Fibroblast of skin of left biceps (primary cell): ENCODE data around the gene HSD11B1.
"Not testable (repeated sequence)": the region's sequence is repeated elsewhere in the genome, so short reads cannot be mapped to it uniquely, and the experiment has no call there.

Experiments
- DNase-seq, 2 experiments: peaks; one replicate each; pipeline ENCODE4 v3.0.0-alpha.2; 2013; ENCODE audit warnings: low read depth in 2 of 2

Gene HSD11B1

GRCh38 chr1:209691237-209691636, 13.4 kb upstream of the HSD11B1 start:
- DNase-seq, result no peak

- no peak for DNase-seq
Observed at GRCh38 chr1:209692296-209692695, 12.3 kb upstream of the HSD11B1 start.

GRCh38 chr1:209692745-209693504, 11.7 kb upstream of the HSD11B1 start:
- DNase-seq, result peak; percentile 41 to 49

DNA sequence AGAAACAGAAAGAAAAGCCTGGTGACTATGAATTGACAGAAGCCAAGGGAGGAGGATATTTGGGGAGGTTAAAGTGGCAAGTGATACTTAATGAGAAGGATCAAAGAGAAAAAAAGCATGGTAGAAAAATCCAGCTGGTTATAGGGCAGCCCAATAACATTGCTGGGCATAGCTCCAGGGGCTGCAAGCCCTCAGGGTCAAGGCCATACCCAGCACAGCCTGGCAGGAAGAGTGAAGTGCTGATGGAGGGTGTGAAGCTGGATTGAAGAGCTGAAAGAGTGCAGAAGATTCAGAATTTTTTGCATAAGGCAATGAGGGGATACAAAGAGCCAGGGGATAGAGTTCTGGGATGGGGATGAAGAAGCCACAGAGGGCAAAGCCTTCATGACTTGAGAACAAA, 8.0 kb upstream of the HSD11B1 start:
- DNase-seq, result no peak

DNA sequence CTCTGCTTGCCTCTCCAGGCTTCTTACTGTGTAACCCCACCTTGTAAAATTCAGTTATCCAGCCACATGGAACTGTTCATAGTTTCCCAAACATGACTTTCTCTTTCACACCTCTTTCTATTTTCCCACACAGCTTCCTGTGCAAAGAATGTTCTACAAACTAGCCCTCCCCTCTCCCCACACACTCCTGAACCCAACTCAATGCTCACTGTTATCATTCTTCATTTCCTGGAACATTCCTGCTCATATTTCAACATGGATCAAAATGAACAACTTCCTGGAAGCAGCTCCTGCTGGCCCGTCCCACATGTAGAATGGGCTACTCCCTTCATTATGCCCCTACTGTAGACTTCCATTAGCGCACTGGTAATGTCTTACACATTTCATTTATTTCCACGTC, 7.5 kb upstream of the HSD11B1 start:
- DNase-seq, result no peak

DNA sequence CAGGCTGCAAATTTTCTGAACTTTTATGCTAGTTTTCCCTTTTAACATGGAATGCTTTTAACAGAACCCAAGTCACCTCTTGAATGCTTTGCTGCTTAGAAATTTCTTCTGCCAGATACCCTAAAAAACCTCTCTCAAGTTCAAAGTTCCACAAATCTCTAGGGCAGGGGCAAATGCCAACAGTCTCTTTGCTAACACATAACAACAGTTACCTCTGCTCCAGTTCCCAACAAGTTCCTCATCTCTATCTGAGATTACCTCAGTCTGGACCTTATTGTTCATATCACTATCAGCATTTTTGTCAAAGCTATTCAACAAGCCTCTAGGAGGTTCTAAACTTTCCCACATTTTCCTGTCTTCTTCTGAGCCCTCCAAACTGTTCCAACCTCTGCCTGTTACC, 4.0 kb upstream of the HSD11B1 start:
- not testable (repeated sequence) for DNase-seq

- DNase-seq, result no peak
Observed at GRCh38 chr1:209702832-209703231, 1.8 kb upstream of the HSD11B1 start.

- DNase-seq, result no peak
Observed at GRCh38 chr1:209703834-209704504, 677 bp upstream of the HSD11B1 start.

- DNase-seq, result no peak
Observed at GRCh38 chr1:209705033-209705598, 470 bp downstream of the HSD11B1 start.

- DNase-seq, result no peak
Observed at GRCh38 chr1:209706622-209707021, 2.0 kb downstream of the HSD11B1 start.

DNA sequence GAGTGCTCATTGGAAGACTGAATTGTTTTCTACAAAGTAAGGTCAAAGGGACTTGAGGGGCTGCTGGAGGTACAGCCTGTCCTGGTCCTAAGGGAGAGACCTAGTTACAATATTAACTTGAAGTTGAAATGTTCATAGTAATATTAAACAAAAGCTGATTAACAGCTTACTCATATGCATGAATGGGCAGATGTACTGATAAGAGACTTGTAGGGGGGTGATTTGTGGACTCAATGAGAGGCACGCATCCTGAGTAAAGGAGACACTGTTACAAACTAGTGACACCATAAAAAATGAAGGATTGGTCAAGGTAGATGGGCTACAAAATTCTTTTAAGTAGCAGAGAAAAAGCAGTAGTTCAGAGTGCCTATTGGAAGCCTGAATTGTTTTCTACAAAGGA, 2.7 kb downstream of the HSD11B1 start:
- no peak for DNase-seq

GRCh38 chr1:209708297-209708696, 3.7 kb downstream of the HSD11B1 start:
- DNase-seq, result no peak

DNA sequence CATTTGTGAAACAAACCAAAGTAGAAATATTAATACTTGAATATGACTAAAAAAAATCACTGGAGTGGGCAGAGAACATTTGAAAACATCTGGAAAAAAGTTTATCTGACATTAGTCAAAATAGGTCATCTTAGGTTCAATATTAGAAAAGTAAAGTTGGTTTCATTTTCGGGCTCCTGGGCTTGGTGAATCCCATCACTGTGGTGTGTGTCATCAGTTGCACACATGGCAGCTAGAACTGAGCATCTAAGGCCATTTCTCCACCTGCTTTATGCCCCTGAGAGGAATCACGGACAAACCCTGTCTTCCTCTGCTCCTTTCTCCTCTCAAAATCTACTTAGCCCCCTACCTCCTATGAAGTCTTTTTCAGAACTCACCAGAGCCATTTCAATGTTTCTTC, 5.4 kb downstream of the HSD11B1 start:
- no peak for DNase-seq

- DNase-seq, result no peak
Observed at GRCh38 chr1:209710847-209711246, 6.2 kb downstream of the HSD11B1 start.

DNA sequence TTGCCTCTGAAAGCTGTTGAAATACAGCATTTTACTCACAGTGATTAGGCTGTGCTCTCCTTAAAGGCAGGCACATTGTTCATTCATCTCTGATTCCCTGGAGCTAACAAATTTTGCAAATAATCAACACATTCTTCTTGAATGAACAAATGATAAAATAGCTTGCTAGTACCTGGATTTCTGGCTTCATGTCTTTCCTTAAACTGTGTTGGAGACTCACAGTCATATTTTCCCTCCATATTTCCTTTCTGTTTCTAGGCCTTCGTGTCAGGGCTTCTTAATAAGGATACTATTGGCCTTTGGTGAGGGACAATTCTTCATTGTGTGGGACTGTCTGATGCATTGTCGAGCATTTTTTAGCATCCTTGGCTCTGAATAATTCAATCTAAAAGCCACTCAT, 9.7 kb downstream of the HSD11B1 start:
- no peak for DNase-seq

DNA sequence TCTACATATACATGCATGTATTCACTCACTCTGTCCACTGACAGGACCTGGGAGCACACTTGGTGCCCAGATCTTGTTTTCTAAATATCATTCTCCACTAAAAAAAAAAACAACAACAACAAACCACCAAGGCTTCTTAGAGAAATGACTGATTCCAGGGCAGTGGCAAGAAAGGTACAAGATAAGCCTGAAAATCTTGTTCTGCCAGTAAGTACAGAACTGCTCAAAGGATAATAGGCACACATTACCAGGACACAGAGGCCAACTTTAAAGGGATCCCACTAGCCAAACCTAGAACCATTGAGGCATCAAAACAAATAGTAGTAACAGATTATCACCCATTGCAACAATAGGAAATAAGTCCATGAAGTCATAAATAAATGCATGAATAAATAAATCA, 10.7 kb downstream of the HSD11B1 start:
- no peak for DNase-seq

GRCh38 chr1:209717818-209718217, 13.2 kb downstream of the HSD11B1 start:
- no peak for DNase-seq

DNA sequence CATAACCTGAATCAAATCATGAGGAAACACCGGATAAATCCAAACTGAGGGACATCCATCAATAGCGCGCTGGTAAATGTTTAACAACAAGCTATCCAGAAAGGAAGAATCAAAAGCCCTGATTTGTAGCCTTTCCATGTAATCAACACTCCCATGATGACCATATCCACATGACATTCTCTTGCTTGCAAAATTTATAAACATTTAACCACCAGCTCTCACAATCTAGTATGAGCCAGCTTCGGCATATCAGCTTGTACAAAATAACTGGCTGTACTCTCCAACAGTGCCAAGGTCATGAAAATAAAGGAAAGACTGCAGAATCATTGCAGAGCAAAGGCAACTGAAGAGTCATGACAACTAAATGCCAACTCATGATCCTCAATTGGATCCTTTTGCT, 15.7 kb downstream of the HSD11B1 start:
- no peak for DNase-seq

- DNase-seq, result no peak
Observed at GRCh38 chr1:209720826-209721225, 16.2 kb downstream of the HSD11B1 start.

DNA sequence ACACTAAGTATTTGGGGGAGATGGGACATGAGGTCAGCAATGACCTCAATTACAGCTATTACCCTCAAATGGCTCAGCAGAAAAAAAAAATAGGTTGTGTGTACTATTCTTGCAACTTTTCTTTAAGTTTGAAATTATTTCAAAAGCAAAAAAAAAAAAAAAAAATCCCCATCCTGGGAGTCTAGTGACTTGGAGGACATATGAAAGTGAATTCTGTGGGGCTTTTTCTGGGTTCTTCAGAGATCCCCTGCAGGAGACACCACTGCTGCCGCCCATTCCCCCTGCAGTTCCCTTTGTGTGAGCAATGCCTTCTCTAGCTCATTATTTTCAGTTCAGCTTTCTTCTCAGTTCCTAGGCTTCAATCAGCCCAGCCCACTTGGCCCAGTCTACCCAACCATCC, 16.7 kb downstream of the HSD11B1 start:
- DNase-seq, result no peak

- no peak for DNase-seq
Observed at GRCh38 chr1:209723265-209723664, 18.6 kb downstream of the HSD11B1 start.

DNA sequence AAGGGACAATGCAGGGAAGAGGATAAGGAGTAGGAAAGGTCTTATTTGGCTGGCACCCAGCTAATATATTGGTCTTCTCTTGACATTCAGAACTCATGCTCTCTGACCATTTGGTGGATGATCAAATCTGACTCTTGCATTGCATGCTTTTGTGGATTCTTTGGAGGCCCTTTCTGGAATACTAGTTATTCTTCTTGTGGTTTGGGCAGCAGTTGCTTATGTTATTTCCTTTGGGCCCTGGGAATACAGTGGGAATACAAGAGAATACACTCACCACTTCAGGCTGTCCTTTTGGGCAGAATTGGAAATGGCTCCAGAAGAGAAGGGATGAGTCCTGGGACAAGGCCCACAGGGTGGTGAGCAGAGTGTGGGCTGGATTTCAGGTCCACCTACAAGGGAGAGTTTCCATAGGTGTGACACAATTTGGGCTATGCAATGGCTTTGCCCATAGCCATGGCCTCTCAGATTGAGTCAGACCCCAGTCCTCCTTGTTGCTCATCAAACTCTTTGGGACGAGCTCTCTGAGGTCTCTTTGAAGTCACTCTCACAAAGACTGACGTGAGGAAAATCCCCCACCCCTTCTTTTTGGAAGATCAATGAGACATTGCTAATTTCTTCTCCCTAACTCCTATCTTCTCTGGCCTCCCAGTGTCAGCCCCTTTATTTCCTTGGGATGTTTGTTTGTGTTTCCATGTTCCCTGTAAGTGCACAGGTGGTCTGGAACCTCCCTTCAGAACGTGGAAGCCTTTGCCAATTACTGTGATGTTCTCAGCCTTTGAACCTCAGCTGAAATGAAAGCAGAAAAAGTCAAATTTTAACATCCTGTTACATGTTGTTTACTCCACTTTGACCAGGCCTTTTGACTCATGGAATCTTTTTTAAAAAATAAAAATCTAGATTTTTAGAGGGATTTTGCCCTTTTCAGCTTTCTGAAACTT, 19.4 kb downstream of the HSD11B1 start:
- DNase-seq, result no peak
